C4-2B (cell line): ENCODE data around the gene SMARCC2.

Source experiments
- H3K27ac ChIP-seq: fragments of 450-650 bp; 2 replicates; pipeline ENCODE4 v1.5.1; 2017
- ZFX ChIP-seq: fragments of 450-650 bp; IDR thresholded peaks from 2 replicates; pipeline ENCODE4 v1.6.1; 2017
- TF ChIP-seq, protein P1 (sequence below): fragments of 450-650 bp; conservative IDR thresholded peaks from 2 replicates; pipeline ENCODE4 v1.5.1; 2017; ENCODE audit warnings: mild to moderate bottlenecking

SMARCC2 gene

GRCh38 chr12:56221757-56222530 lies 32.7 kb upstream of the SMARCC2 start, which contains the start of gene RNF41:
RNF41 (minus strand) TSS chr12:56221922; CDS start chr12:56214047, 7,875 bp downstream.
- peak within 1 kb of the TSS; percentile 93 for H3K27ac ChIP-seq
- peak; percentile 54; the same call in 1 of the 2 replicates for TF ChIP-seq ZFX
- TF ChIP-seq, protein P1, sequence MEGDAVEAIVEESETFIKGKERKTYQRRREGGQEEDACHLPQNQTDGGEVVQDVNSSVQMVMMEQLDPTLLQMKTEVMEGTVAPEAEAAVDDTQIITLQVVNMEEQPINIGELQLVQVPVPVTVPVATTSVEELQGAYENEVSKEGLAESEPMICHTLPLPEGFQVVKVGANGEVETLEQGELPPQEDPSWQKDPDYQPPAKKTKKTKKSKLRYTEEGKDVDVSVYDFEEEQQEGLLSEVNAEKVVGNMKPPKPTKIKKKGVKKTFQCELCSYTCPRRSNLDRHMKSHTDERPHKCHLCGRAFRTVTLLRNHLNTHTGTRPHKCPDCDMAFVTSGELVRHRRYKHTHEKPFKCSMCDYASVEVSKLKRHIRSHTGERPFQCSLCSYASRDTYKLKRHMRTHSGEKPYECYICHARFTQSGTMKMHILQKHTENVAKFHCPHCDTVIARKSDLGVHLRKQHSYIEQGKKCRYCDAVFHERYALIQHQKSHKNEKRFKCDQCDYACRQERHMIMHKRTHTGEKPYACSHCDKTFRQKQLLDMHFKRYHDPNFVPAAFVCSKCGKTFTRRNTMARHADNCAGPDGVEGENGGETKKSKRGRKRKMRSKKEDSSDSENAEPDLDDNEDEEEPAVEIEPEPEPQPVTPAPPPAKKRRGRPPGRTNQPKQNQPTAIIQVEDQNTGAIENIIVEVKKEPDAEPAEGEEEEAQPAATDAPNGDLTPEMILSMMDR: no peak

DNA sequence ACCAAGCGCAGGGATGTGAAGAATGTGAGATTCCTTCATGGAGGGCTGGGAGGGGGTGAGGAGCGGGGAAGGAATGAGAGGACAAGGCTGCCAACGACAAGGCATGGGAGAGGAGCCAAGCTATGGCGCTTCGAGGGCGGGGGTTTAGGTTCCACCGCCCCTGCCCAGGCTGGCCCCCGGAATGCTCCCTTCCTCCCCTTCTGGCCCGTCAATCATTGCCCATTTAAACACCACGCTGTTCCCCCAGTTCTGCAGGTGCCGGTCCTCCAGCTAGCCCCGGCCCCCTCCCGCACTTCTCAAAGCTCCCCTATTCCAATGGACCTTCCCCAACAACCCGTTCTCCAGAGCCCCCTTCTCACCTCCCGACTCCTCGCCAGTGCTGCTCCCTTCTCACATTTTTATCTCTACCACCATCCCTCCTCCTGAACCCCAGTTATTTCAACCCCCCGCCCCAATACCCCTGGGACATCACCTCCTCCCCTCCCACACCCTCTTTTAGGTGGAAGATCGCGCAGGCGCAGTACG lies 32.0 kb upstream of the SMARCC2 start:
- peak overlapping the region; percentile 93 for H3K27ac ChIP-seq
- TF ChIP-seq, protein P1: no peak
- TF ChIP-seq ZFX: no peak

DNA sequence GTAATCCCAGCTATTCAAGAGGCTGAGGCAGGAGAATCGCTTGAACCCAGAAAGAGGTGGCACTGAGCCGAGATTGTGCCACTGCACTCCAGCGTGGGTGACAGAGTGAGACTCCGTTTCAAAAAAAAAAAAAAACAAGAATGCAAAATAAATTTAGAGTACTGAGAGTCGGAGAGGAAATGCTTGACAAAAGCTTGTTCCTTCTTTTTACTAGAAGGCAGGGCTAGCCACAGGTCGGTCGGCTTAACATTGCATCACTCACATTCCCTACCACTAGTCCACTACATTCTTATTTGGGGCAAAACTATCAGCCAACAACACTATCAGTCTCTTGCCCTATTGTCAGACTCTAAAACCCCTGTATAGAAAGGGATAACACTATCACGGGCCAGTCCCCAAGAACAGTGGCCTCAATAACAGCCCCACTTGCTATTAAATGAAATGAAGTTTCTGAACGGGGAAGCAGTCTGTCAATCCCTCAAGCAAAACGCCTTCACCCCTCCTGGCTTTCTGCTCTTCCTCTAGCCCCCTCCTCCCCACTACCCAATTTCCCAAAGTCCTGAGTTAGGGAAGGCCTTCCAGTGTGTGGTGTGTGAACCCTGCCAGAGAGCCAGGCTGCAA lies 31.4 kb upstream of the SMARCC2 start:
- peak overlapping the region; percentile 93 for H3K27ac ChIP-seq
- TF ChIP-seq, protein P1: no peak
- TF ChIP-seq ZFX: no peak

DNA sequence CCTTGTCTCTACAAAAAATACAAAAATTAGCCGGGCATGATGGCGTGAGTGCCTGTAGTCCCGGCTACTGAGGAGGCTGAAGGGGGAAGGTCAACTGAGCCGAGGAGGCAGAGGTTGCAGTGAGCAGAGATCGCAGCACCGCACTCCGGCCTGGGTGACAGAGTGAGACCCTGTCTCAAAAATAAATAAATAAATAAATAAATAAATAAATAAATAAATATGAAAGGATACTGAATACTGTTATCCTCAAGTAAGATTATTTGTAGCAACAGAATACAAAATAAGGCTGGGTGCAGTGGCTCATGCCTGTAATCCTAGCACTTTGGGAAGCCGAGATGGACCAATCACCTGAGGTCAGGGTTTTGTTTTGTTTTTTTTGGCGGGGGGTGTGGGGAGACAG lies 30.6 kb upstream of the SMARCC2 start:
- TF ChIP-seq, protein P1: no peak
- no peak for TF ChIP-seq ZFX
- H3K27ac ChIP-seq: peak overlapping the region; percentile 93

GRCh38 chr12:56216461-56216860 lies 27.2 kb upstream of the SMARCC2 start:
- TF ChIP-seq, protein P1: no peak
- no peak for TF ChIP-seq ZFX
- H3K27ac ChIP-seq: peak overlapping the region; percentile 58

DNA sequence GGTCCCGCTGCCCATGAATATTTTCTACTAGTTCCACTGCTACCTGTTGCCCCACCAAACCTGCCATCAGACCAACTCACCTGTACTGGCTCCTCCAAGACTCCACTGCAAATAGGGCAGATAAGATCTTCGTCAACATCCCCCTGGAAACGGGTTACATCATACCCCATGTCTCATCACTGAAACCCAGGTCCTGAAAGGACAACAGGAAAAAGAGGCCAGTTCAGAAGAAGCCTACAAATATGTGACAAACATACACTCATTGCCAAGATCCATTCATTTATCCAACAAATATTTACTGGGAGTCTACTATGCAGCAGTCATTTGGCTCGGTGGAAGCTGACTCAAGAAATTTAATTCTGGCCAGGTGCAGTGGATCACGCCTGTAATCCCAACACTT lies 24.6 kb upstream of the SMARCC2 start:
- no peak for TF ChIP-seq ZFX
- TF ChIP-seq, protein P1: no peak
- no peak overlapping the region for H3K27ac ChIP-seq

- H3K27ac ChIP-seq: no peak overlapping the region
- TF ChIP-seq, protein P1: no peak
- TF ChIP-seq ZFX: no peak
These were observed 23.1 kb upstream of the SMARCC2 start for GRCh38 chr12:56212361-56212760.
